Neural crest cell (in vitro differentiated cells): ENCODE results near the gene LHFPL2. TPM values are rescaled to one million over a fixed set of nuclear protein-coding genes. Genes with fewer than 3 reads are reported as not detected.
"Not testable (repeated sequence)": the region's sequence is repeated elsewhere in the genome, so short reads cannot be mapped to it uniquely, and the experiment has no call there.

Experiments used
- DNase-seq: peaks from one replicate; pipeline ENCODE4 v3.0.0; 2021; ENCODE audit warnings: low read depth, mixed read lengths, low spot score
- H3K27ac Mint-ChIP-seq: one replicate; pipeline ENCODE4 v1.8.0; 2021; ENCODE audit warnings: mild to moderate bottlenecking, mixed read lengths; ENCODE audit not compliant: unreplicated experiment
- H3K27me3 Mint-ChIP-seq: 2 replicates; pipeline ENCODE4 v1.8.0; 2021; ENCODE audit warnings: low read depth, mild to moderate bottlenecking, mixed read lengths
- H3K36me3 Mint-ChIP-seq: 2 replicates; pipeline ENCODE4 v1.8.0; 2021; ENCODE audit warnings: low read depth, mild to moderate bottlenecking, mixed read lengths
- H3K4me1 Mint-ChIP-seq: 2 replicates; pipeline ENCODE4 v1.8.0; 2021; ENCODE audit warnings: mixed read lengths
- H3K4me3 Mint-ChIP-seq: one replicate; pipeline ENCODE4 v1.8.0; 2021; ENCODE audit warnings: mild to moderate bottlenecking, mixed read lengths
- H3K9me3 Mint-ChIP-seq: 2 replicates; pipeline ENCODE4 v1.8.0; 2021; ENCODE audit warnings: mixed read lengths
- total RNA-seq: library from RNA; stranded (reverse); gene quantifications from 2 replicates; pipeline ENCODE4 v1.2.1, GENCODE V29; 2021
- TF ChIP-seq, protein P1 (sequence below): fragments of 200-600 bp; sonication (generic); conservative IDR thresholded peaks from 2 replicates; pipeline ENCODE4 v1.5.0; 2021; ENCODE audit warnings: antibody characterized with exemption, mild to moderate bottlenecking

Gene LHFPL2
- total RNA-seq, 1 donor from 2014 or later, result 15.0 TPM

DNA sequence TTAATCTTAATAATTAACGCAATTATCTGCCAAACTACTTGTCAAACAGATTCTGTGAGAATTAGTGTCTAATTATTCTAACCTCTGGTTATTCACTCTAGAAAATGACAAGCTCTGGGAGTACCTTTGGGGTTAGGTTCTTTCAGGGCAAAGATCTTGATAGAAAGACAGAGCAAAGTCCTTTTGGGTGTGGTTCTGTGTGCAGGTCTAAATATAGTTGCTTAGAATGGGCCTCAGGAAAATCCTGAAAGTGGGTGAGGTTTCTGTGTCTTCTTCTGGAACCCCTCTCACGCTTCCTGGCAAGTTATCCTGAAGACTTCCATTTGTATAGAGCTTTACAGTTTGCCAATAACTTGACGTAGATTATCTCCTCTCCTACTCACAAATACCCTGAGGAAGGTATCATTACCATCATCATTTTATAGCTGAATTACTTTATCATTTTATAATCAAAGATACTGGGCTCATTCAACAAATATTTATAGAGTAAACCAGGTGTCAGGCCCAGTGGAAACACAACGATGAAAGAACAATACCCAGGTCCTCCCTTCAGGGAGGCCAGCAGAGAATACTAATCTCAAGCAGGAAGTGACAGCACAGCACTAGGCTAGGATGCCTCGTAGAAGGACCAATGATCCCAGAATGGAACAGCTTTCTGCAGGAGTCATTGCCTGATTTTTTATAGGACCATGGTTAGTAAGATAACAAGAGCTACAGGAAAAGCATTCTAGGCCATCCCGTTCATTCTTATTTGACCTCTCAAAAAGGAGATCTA, 27.6 kb upstream of the LHFPL2 start:
- Mint-ChIP-seq H3K4me3 (no peak overlapping the region), H3K27ac (no peak overlapping the region), H3K9me3 (peaks cover 3% of the 10 kb centered on the region), H3K36me3 (no peaks in the 10 kb centered on the region), H3K4me1 (no peaks in the 10 kb centered on the region), H3K27me3 (no peaks in the 10 kb centered on the region)
- TF ChIP-seq, protein P1, sequence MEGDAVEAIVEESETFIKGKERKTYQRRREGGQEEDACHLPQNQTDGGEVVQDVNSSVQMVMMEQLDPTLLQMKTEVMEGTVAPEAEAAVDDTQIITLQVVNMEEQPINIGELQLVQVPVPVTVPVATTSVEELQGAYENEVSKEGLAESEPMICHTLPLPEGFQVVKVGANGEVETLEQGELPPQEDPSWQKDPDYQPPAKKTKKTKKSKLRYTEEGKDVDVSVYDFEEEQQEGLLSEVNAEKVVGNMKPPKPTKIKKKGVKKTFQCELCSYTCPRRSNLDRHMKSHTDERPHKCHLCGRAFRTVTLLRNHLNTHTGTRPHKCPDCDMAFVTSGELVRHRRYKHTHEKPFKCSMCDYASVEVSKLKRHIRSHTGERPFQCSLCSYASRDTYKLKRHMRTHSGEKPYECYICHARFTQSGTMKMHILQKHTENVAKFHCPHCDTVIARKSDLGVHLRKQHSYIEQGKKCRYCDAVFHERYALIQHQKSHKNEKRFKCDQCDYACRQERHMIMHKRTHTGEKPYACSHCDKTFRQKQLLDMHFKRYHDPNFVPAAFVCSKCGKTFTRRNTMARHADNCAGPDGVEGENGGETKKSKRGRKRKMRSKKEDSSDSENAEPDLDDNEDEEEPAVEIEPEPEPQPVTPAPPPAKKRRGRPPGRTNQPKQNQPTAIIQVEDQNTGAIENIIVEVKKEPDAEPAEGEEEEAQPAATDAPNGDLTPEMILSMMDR, result no peak
- DNase-seq, result no peak

DNA sequence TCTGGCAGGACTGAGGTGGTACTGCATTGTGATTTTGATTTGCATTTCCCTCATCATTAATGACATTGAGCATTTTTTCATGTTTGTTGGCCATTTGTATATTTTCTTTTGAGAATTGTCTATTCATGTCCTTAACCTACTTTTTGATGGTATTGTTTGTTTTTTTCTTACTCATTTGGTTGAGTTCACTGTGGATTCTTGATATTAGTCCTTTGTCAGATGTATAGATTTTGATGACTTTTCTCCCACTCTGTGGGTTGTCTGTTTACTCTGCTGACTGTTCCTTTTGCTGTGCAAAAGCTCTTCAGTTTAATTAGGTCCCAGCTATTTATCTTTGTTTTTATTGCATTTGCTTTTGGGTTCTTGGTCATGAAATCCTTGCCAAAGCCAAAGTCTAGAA, 25.3 kb upstream of the LHFPL2 start:
- H3K4me3 Mint-ChIP-seq, H3K4me1 Mint-ChIP-seq, H3K27me3 Mint-ChIP-seq, H3K27ac Mint-ChIP-seq, DNase-seq, H3K36me3 Mint-ChIP-seq, H3K9me3 Mint-ChIP-seq: not testable (repeated sequence)

- DNase-seq, result no peak
- Mint-ChIP-seq H3K4me3 (no peak overlapping the region), H3K27me3 (no peaks in the 10 kb centered on the region), H3K36me3 (no peaks in the 10 kb centered on the region), H3K27ac (peak overlapping the region; percentile 72), H3K9me3 (peaks cover 3% of the 10 kb centered on the region), H3K4me1 (no peaks in the 10 kb centered on the region)
- TF ChIP-seq, protein P1, result no peak
These were observed 23.6 kb upstream of the LHFPL2 start for GRCh38 chr5:78672154-78672553.

DNA sequence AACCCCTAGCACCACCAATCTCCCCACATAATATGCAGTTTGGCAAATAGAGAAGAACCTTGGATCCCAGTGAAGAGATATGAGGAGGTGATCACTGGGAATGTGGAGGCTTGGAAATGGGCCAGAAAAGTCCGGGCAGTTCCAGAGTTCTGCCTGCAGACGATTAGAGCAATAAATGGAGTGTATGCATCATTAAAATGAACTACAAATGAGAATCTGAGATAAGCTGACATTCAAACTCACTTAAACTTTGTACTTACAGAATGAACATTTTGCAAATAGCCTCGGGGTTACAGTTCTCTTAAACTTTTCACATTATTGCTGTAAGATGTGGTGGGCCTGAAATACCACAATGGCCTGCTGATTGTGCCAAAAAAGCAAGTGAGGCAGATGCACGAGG, 23.0 kb upstream of the LHFPL2 start:
- TF ChIP-seq, protein P1, result no peak
- no peaks in the 10 kb centered on the region for H3K36me3 Mint-ChIP-seq
- DNase-seq, result no peak
- H3K4me1 Mint-ChIP-seq, result no peaks in the 10 kb centered on the region
- H3K9me3 Mint-ChIP-seq, result peaks cover 3% of the 10 kb centered on the region
- no peak overlapping the region for H3K27ac Mint-ChIP-seq
- H3K4me3 Mint-ChIP-seq, result no peak overlapping the region
- no peaks in the 10 kb centered on the region for H3K27me3 Mint-ChIP-seq

- H3K4me1 Mint-ChIP-seq, result no peaks in the 10 kb centered on the region
- no peak overlapping the region for H3K27ac Mint-ChIP-seq
- TF ChIP-seq, protein P1, result no peak
- no peak for DNase-seq
- H3K36me3 Mint-ChIP-seq, result no peaks in the 10 kb centered on the region
- no peak overlapping the region for H3K4me3 Mint-ChIP-seq
- peaks cover 3% of the 10 kb centered on the region for H3K9me3 Mint-ChIP-seq
- no peaks in the 10 kb centered on the region for H3K27me3 Mint-ChIP-seq
These were observed 22.2 kb upstream of the LHFPL2 start for GRCh38 chr5:78670701-78671269.

- Mint-ChIP-seq H3K27me3 (no peaks in the 10 kb centered on the region), H3K27ac (no peak overlapping the region), H3K9me3 (peaks cover 3% of the 10 kb centered on the region), H3K36me3 (no peaks in the 10 kb centered on the region), H3K4me1 (no peaks in the 10 kb centered on the region), H3K4me3 (no peak overlapping the region)
- TF ChIP-seq, protein P1, result no peak
- no peak for DNase-seq
These were observed 20.8 kb upstream of the LHFPL2 start for GRCh38 chr5:78669331-78669730.
